DOHH2 (cell line): ENCODE results near the gene ENTPD2.

Experiments
- H3F3A ChIP-seq: fragments of 200-600 bp; sonication (generic), shearing (Covaris generic); 2 replicates; pipeline ENCODE4 v1.6.0; 2016; ENCODE audit warnings: antibody characterized with exemption, mild to moderate bottlenecking; ENCODE audit not compliant: control insufficient read depth, insufficient read depth
- H3K27ac ChIP-seq: fragments of 200-600 bp; sonication (generic); 2 replicates; pipeline ENCODE4 v1.5.1; 2014; ENCODE audit warnings: low read depth, mild to moderate bottlenecking, low read length, moderate library complexity
- H3K27me3 ChIP-seq: fragments of 200-600 bp; sonication (generic); 2 replicates; pipeline ENCODE4 v1.6.1; 2014; ENCODE audit warnings: mild to moderate bottlenecking, low read length, mixed read lengths; ENCODE audit not compliant: control insufficient read depth
- H3K36me3 ChIP-seq: fragments of 200-600 bp; sonication (generic); 2 replicates; pipeline ENCODE4 v1.6.1; 2014; ENCODE audit warnings: mild to moderate bottlenecking, low read length, moderate library complexity, mixed read lengths; ENCODE audit not compliant: control insufficient read depth
- H3K4me1 ChIP-seq: fragments of 200-600 bp; sonication (generic); 2 replicates; pipeline ENCODE4 v1.6.1; 2014; ENCODE audit warnings: mild to moderate bottlenecking, low read length, mixed read lengths; ENCODE audit not compliant: control insufficient read depth
- H3K4me2 ChIP-seq: fragments of 200-600 bp; sonication (generic); 2 replicates; pipeline ENCODE4 v1.6.0; 2014; ENCODE audit warnings: mild to moderate bottlenecking, low read length, moderate library complexity
- H3K4me3 ChIP-seq: fragments of 200-600 bp; sonication (generic); 2 replicates; pipeline ENCODE4 v1.5.1; 2014; ENCODE audit warnings: mild to moderate bottlenecking, low read length, mixed read lengths
- H3K79me2 ChIP-seq: fragments of 200-600 bp; sonication (generic); 2 replicates; pipeline ENCODE4 v1.6.1; 2014; ENCODE audit warnings: mild to moderate bottlenecking, low read length, mixed read lengths; ENCODE audit not compliant: control insufficient read depth
- H3K9me2 ChIP-seq: fragments of 200-600 bp; sonication (generic); replicated peaks from 2 replicates; pipeline ENCODE4 v1.6.1; 2014; ENCODE audit warnings: mild to moderate bottlenecking, low read length, mixed read lengths; ENCODE audit not compliant: control insufficient read depth
- H3K9me3 ChIP-seq: fragments of 200-600 bp; sonication (generic); 2 replicates; pipeline ENCODE4 v1.6.1; 2014; ENCODE audit warnings: antibody characterized with exemption, low read length, mixed read lengths; ENCODE audit not compliant: control insufficient read depth, insufficient read depth
- H4K20me1 ChIP-seq: fragments of 200-600 bp; sonication (generic); 2 replicates; pipeline ENCODE4 v1.6.0; 2014; ENCODE audit warnings: low read depth, mild to moderate bottlenecking, antibody characterized with exemption, low read length, moderate library complexity; ENCODE audit not compliant: control insufficient read depth, insufficient read depth
- CTCF ChIP-seq: fragments of 200-600 bp; sonication (generic); IDR thresholded peaks from one replicate; pipeline ENCODE4 v1.5.1; 2014; ENCODE audit warnings: antibody characterized with exemption, mild to moderate bottlenecking, low read depth, low read length; ENCODE audit not compliant: poor library complexity, severe bottlenecking
- EZH2phosphoT487 ChIP-seq: fragments of 200-600 bp; sonication (generic); IDR thresholded peaks from 2 replicates; pipeline ENCODE4 v1.6.1; 2017; ENCODE audit warnings: borderline replicate concordance, mild to moderate bottlenecking, antibody characterized with exemption, low read length, moderate library complexity, mixed read lengths

ENTPD2 gene

GRCh38 chr9:137037035-137037434 lies 16.8 kb downstream of the ENTPD2 start:
- Histone ChIP-seq H3K9me3 (no peaks in the 10 kb centered on the region), H3K27me3 (peaks cover 25% of the 10 kb centered on the region), H3K9me2 (no peaks in the 10 kb centered on the region), H3K4me1 (peaks cover 19% of the 10 kb centered on the region), H3F3A (no peaks in the 10 kb centered on the region), H3K4me2 (no peak overlapping the region), H3K79me2 (no peaks in the 10 kb centered on the region), H3K27ac (no peak overlapping the region), H3K4me3 (no peak overlapping the region), H3K36me3 (no peaks in the 10 kb centered on the region), H4K20me1 (0 out of 2 replicates have a peak, but pooled peaks cover 3% of the 10 kb centered on the region)
- no peak for TF ChIP-seq CTCF
- no peak for TF ChIP-seq EZH2phosphoT487

- no peak overlapping the region for H3K27ac ChIP-seq
- peaks cover 24% of the 10 kb centered on the region for H3K4me1 ChIP-seq
- H3K36me3 ChIP-seq = no peaks in the 10 kb centered on the region
- TF ChIP-seq EZH2phosphoT487 (no peak), CTCF (no peak)
- no peaks in the 10 kb centered on the region for H3K9me3 ChIP-seq
- H3K4me2 ChIP-seq = no peak overlapping the region
- H3K79me2 ChIP-seq = no peaks in the 10 kb centered on the region
- no peak overlapping the region for H3K4me3 ChIP-seq
- 0 out of 2 replicates have a peak, but pooled peaks cover 3% of the 10 kb centered on the region for H4K20me1 ChIP-seq
- no peaks in the 10 kb centered on the region for H3F3A ChIP-seq
- H3K9me2 ChIP-seq = no peaks in the 10 kb centered on the region
- peaks cover 35% of the 10 kb centered on the region for H3K27me3 ChIP-seq
Measured at GRCh38 chr9:137035937-137036336, 17.9 kb downstream of the ENTPD2 start.

- Histone ChIP-seq H3K9me2 (no peaks in the 10 kb centered on the region), H3K36me3 (no peaks in the 10 kb centered on the region), H4K20me1 (0 out of 2 replicates have a peak, but pooled peaks cover 3% of the 10 kb centered on the region), H3F3A (no peaks in the 10 kb centered on the region), H3K79me2 (no peaks in the 10 kb centered on the region), H3K4me3 (no peak overlapping the region), H3K9me3 (no peaks in the 10 kb centered on the region), H3K4me2 (no peak overlapping the region), H3K4me1 (peaks cover 29% of the 10 kb centered on the region), H3K27me3 (peaks cover 39% of the 10 kb centered on the region), H3K27ac (no peak overlapping the region)
- no peak for TF ChIP-seq EZH2phosphoT487
- peak; percentile 45 for TF ChIP-seq CTCF
Measured at GRCh38 chr9:137035507-137035834, 18.4 kb downstream of the ENTPD2 start.
